HS-27A (cell line): ENCODE data around the gene DYNC2H1.
"Not testable (repeated sequence)": the region's sequence is repeated elsewhere in the genome, so short reads cannot be mapped to it uniquely, and the experiment has no call there.

Experiments used
- DNase-seq: peaks from one replicate; pipeline ENCODE4 v3.0.0-alpha.2; 2012; ENCODE audit warnings: low read depth, missing footprints

The DYNC2H1 gene

GRCh38 chr11:103372906-103373305, 263.7 kb downstream of the DYNC2H1 start:
- no peak for DNase-seq

DNA sequence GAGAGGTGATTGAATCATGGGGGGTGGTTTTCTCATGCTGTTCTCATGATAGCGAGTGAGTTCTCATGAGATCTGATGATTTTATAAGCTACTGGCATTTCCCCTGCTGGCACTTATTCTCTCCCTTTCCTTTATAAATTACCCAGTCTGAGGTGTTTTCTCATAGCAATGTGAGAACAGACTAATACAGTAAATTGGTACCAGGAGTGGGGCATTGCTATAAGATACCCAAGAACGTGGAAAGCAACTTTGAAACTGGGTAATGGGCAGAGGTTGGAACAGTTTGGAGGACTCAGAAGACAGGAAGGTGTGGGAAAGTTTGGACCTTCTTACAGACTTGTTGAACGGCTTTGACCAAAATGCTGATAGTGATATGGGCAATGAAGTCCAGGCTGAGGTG, 265.0 kb downstream of the DYNC2H1 start:
- not testable (repeated sequence) for DNase-seq

GRCh38 chr11:103378931-103379330, 269.7 kb downstream of the DYNC2H1 start:
- no peak for DNase-seq

- DNase-seq = no peak
These were observed 270.8 kb downstream of the DYNC2H1 start for GRCh38 chr11:103380031-103380430.

- no peak for DNase-seq
These were observed 275.4 kb downstream of the DYNC2H1 start for GRCh38 chr11:103384652-103385051.

- DNase-seq = peak; percentile 1
These were observed 286.4 kb downstream of the DYNC2H1 start for GRCh38 chr11:103395612-103396011.

- no peak for DNase-seq
These were observed 287.0 kb downstream of the DYNC2H1 start for GRCh38 chr11:103396237-103396636.

DNA sequence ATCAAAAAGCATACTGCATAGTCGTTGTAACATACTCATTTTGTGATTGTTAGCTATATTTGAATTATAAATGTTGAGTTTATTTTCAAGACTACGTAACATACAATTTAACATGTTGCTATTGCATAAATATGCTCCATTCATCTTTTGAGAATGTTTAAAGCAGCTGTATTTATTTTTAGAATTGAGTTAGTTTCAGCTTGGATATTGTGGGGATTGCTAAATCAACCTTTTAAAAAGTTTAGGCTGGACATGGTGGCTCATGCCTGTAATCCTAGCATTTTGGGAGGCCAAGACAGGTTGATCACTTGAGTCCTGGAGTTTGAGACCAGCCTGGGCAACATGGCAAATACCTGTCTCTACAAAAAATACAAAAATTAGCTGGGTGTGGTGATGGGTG, 288.1 kb downstream of the DYNC2H1 start:
- no peak for DNase-seq

- DNase-seq = no peak
These were observed 289.6 kb downstream of the DYNC2H1 start for GRCh38 chr11:103398829-103399228.

DNA sequence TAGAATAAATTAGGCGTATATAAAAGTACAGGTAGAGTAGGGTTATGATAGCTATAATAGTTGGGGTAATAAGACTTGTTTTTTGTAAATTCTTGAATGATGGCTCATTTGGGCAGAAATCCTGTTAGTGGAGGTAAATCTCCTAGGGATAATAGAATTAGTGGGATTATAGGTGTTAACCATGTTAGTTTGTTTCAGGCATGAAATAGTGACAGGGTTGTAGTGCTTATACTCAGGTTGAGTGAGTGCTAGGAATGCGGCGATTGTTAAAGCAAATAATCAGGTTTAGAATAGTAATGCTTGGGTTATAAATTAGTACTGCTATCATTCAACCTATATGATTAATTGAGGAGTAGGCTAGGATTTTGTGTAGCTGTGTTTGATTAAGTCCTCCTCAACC, 297.1 kb downstream of the DYNC2H1 start:
- DNase-seq = no peak

GRCh38 chr11:103407641-103408040, 298.4 kb downstream of the DYNC2H1 start:
- DNase-seq = no peak

DNA sequence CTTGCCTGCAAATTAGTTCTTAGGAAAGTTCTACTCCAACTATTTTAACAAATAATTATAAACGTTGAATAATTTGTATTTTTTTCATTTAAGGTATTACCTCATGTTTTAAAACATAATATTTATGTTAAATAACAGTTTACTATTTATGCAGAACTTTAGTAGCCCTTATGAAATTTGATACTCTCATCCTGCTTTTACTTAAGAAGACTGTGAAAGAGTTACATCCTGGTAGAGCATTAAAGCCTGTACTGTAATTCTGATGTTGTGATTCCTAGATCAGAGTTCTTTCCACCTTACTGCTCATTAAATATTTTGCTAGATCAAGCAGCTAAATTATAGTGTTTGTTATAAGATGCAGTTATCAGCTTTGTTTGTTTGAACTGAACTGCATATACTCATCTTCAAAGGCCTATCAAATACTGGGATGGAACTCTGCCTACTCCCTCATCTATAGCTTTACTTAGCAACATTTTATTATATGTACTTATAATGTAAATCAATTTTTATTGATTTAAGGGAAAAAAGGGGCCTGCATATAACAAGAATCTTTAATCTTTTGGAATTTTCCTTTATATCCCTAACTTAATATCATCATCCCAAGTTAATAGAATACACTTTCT, 304.2 kb downstream of the DYNC2H1 start:
- DNase-seq = no peak

GRCh38 chr11:103418014-103418413, 308.8 kb downstream of the DYNC2H1 start:
- DNase-seq = no peak

- DNase-seq = no peak
These were observed 311.4 kb downstream of the DYNC2H1 start for GRCh38 chr11:103420593-103420992.

GRCh38 chr11:103433386-103434072, 324.3 kb downstream of the DYNC2H1 start:
- DNase-seq = no peak

DNA sequence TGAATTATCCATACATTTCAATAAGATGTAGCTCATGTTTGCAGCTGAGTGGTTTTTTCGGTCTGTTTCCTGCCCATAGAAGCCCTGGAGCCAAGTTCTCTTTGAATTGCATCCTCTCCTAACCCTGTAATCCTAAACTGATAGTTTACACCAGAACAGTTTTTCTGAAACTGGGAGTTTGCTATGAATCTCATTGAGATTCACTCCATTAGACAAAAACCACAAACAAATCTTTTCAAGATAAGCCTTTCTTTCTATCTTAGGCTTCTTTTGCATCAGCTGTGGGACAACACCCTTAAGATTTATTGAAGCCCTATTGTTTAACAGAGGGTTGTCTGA, 324.8 kb downstream of the DYNC2H1 start:
- no peak for DNase-seq

DNA sequence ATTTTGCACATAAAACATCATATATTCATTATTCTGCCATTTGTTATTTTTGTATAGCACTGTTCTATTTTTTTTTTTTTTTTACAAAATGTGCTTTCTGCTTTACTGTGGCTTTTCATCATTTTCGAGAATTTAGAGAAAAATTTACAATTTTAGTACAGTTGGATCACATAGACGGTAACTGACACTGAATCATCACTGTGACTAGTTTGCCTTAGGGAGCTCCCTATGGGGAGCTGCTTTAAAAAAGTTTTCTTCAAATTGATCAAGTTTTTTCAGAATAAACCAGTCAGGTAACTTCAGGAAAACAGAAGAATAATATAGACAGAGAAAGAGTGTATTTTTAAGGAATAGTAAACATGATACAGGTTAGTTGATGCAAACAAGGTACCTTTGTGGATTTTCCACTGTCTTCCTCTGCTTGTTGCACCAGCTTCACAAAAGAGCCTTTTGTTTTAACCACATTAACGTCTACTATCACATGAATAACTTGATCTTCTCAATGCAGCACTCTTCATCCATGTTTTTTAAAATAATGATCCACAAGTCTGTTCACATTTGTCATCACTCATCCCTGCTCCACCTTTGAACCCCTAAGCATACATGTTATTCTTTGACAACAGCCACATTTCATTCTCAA, 327.0 kb downstream of the DYNC2H1 start:
- no peak for DNase-seq

GRCh38 chr11:103441021-103441420, 331.8 kb downstream of the DYNC2H1 start:
- DNase-seq = no peak

DNA sequence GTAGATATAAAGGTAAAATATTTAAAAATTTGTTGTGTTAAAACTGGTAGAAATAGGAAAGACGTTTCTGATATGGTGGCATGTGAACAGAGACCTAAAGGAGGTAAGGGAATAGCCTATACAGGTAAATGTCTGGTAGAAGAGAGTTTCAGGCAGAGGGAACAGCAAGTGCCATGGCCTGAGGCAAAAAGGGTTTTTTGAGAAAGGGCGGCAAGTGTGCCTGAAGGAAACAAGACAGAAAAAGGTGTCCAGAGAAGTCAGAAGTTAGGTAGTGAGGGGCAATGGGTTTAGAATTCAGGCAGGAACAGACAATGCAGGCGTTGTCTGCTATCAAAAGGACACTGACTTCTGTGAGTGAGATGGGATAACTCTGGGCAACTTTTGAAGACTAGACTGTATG, 339.7 kb downstream of the DYNC2H1 start:
- DNase-seq = no peak

- no peak for DNase-seq
These were observed 341.0 kb downstream of the DYNC2H1 start for GRCh38 chr11:103450241-103450640.

DNA sequence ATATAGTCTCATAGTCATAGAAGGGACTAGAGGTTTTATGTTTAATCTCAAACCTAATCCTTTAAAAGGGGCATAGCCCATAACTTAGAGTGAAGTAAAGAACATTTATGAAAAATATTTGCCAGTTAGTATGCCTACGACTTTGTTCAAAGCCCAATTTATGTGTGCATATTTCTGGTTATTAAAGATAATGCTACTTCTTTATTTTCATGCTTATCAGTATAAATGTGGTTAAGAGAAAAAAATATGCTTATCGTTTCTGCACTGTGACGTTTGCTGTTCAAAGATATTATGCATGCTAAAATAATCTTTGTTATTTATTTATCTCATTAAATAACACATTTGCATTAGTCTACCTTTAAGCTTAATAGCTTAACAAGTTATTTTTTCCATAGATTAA, 343.9 kb downstream of the DYNC2H1 start:
- DNase-seq = no peak

DNA sequence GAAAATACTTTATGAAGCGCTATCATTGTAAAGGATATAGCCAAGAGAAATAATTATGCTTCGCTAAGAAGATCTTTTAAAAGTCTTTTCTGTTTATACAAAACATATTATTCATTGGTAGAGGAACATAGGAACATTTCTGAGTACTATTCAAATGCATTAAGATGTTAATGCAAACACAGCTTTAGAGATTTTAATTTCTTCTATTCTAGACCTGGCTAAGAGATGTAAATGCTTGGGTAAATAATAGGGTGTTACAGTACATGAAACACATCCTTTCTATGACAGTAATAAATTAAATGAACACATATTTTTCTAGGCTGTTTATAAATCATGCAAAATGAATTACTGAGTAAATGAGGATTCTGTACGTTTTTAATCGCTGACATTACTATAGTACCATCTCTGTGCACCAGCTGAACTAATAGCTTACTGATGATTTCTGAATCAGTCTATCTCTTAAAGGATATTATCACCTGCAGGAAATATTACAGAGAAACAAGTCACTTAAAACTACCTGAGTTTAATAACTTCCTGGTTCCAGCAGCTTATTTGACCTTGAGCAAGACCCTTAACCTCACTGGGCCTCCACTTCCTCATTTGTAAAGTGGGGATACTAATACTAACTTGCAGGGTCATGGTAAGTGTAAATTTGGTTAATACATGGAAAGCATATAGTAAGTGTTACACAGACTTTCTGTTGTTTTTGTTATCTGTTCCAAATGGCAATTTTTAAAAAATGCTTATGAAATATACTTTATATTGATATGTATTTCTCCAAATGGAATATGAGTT, 344.9 kb downstream of the DYNC2H1 start:
- DNase-seq = no peak

- no peak for DNase-seq
These were observed 355.2 kb downstream of the DYNC2H1 start for GRCh38 chr11:103464420-103464819.
